ENCODE results near the gene LIMS3.
"Not testable (repeated sequence)": the region's sequence is repeated elsewhere in the genome, so short reads cannot be mapped to it uniquely, and the experiment has no call there.

The LIMS3 gene

GRCh38 chr2:109966858-109967257, 68.4 kb downstream of the LIMS3 start:
- not testable (repeated sequence) for H3K36me3 ChIP-seq (ENCODE audit: control insufficient read depth, insufficient read depth, low read length); H3K27me3 ChIP-seq (ENCODE audit: control insufficient read depth, insufficient read depth, low read length); H3K27ac ChIP-seq (ENCODE audit: low read length); DNase-seq (ENCODE audit: low read depth, low spot score); H3K4me1 ChIP-seq (ENCODE audit: control insufficient read depth, insufficient read depth, low read length); H3K4me3 ChIP-seq (ENCODE audit: low read length); H3K9me3 ChIP-seq (ENCODE audit: control insufficient read depth, insufficient read depth, low read length)
- WGBS (ENCODE audit: insufficient coverage, insufficient read length): no CpG with 5 or more reads among the region's 1 CpG

DNA sequence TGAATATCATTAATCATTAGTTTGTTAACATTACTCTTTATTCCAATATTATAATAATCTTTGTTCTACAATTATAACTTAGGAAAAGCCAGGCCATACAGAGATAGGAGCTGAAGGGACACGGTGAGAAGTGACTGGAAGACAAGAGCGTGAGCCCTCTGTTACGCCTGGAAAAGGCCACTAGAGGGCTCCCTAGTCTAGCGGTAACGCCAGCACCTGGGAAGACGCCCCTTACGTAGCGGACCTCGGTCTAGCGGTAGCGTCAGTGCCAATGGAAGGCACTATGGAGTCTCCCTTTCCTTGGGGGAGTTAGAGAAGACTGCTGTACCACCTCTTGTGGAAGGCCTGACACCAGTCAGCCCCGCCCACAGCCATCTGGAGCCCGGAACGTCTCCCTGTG, 71.4 kb downstream of the LIMS3 start:
- H3K4me1 ChIP-seq (ENCODE audit: control insufficient read depth, insufficient read depth, low read length); H3K27ac ChIP-seq (ENCODE audit: low read length); DNase-seq (ENCODE audit: low read depth, low spot score); H3K9me3 ChIP-seq (ENCODE audit: control insufficient read depth, insufficient read depth, low read length); H3K36me3 ChIP-seq (ENCODE audit: control insufficient read depth, insufficient read depth, low read length); H3K4me3 ChIP-seq (ENCODE audit: low read length); H3K27me3 ChIP-seq (ENCODE audit: control insufficient read depth, insufficient read depth, low read length): not testable (repeated sequence)
- no CpG with 5 or more reads among the region's 14 CpGs for WGBS (ENCODE audit: insufficient coverage, insufficient read length)

- not testable (repeated sequence) for H3K27me3 ChIP-seq (ENCODE audit: control insufficient read depth, insufficient read depth, low read length); H3K9me3 ChIP-seq (ENCODE audit: control insufficient read depth, insufficient read depth, low read length); H3K4me1 ChIP-seq (ENCODE audit: control insufficient read depth, insufficient read depth, low read length); DNase-seq (ENCODE audit: low read depth, low spot score); H3K27ac ChIP-seq (ENCODE audit: low read length); H3K36me3 ChIP-seq (ENCODE audit: control insufficient read depth, insufficient read depth, low read length); H3K4me3 ChIP-seq (ENCODE audit: low read length)
- no CpG with 5 or more reads among the region's 10 CpGs for WGBS (ENCODE audit: insufficient coverage, insufficient read length)
Measured at GRCh38 chr2:109971710-109972109, 73.2 kb downstream of the LIMS3 start.
